AG09309 (cell line): ENCODE results near the gene MYH8.

Source experiments
- DNase-seq: peaks from one replicate; pipeline ENCODE4 v3.0.0-alpha.2; 2010; ENCODE audit warnings: low read depth
- H3K4me3 ChIP-seq: 2 replicates; pipeline ENCODE4 v1.5.1; 2011; ENCODE audit warnings: mild to moderate bottlenecking, low read depth, low read length, moderate library complexity; ENCODE audit not compliant: control insufficient read depth
- CTCF ChIP-seq: IDR thresholded peaks from 2 replicates; pipeline ENCODE4 v1.5.1; 2011; ENCODE audit warnings: mild to moderate bottlenecking, low read depth, low read length, inconsistent platforms; ENCODE audit not compliant: insufficient read depth, control insufficient read depth; ENCODE audit errors: missing control alignments

The MYH8 gene

DNA sequence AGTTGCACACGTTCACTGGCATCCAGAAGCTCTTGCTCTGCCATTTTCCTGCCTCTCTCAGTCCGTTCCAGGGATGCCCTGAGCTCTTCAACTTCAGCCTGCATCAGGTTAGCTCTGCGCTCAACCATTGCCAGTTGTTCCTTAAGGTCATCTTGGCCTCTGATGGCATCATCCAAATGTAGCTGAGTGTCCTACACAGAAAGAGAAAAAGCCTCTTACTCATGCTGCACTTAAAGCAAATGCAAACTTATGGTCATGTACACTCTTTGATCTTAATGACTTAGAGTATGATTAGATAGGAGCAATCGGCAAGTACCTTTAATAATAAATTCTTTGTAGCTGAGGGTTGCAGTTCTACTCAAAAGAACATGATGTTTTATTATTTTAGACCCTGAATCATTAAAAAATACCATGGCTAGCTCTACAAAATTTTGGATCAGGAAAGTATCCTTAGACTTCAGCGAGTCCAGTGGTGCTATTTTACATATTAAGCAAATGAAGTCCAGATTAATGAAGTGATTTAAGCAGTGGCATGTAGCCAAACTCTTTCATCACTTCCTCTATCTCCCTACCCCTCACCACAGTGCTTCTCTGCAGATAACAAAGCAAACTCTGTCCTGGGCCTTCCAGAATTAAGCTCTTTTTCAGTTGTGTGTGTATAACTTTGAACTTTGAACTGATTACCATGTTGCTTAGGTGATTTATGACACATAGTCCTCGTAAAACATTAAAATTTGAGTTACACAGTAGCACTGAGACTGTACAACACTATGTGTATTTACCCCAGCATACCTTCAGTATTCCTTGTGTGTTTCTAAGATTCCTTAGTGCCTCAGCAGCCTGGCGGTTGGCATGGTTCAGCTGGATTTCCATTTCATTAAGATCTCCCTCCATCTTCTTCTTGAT is 25.5 kb upstream of the MYH8 start:
- TF ChIP-seq CTCF = no peak
- no peak for DNase-seq

DNA sequence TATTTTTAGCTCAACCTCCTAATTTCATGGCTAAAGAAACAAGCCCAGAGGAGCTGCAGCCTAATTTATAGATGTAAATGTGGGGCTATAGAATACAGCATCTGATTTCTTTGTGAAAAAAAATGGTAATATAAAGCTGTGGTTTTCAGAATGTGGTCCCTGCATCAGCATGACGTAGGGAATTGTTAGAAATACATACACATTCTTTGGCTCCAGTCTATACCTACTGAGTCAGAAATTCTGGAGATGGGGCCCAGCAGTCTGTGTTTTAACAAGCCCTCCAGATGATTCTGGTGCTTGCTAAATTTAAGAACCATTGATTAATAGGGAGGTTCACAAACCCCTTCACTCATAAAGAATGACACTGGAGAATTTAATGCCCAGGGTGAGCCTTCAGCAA is 18.1 kb upstream of the MYH8 start:
- no peak overlapping the region for H3K4me3 ChIP-seq
- no peak for TF ChIP-seq CTCF
- DNase-seq = no peak

More for the DNA sequence above, 25.5 kb upstream of the MYH8 start:
- H3K4me3 ChIP-seq = no peak overlapping the region

DNA sequence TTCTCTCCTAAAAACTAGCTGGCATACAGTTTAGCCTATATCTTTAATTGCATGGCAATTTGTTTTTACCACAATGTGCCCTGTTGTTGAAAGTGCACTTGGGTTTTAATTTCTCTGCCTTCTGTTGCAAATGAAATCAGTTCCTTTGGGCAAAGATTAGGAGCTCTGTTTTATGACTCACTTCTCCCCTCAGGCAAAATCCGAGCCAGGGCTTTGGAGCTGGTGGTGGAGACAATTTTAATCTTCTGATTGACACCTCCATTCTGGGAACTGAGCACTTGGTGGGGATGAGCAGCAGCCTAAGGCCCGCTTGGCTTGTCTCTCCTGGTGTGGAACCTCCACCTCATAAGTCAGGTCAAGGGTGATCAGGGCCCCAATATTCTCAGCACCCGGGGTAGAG is 13.3 kb upstream of the MYH8 start:
- no peak for DNase-seq
- TF ChIP-seq CTCF = no peak
- H3K4me3 ChIP-seq = no peak overlapping the region

DNA sequence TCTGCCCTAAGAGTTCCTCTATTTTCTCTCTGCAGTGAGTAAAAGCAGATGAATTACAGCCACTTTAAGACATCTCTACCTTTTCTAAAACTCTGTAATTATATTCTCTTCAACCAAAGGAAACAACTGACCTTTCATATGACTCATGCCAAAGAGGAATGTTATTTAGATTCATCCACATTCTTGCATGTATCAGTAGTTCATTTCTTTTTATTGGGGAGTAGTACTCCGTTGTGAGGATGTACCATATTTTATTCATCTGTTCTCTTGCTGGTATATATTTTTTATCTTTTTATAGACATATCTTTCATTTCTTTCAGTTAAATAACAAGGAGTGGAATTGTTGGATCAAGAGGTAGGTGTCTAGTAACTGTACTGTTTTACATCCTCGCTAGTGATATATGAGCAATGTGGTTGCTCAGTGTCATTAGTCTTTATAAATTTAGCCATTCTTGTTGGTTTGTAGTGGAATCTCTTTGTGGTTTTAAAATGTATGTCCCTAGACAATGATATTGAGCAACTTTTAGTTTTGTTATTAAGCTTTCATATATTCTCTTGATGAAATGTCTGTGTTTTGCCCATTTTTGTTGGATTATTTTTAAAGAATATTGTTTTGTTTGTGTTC is 7.8 kb upstream of the MYH8 start:
- TF ChIP-seq CTCF = no peak
- no peak overlapping the region for H3K4me3 ChIP-seq
- no peak for DNase-seq

DNA sequence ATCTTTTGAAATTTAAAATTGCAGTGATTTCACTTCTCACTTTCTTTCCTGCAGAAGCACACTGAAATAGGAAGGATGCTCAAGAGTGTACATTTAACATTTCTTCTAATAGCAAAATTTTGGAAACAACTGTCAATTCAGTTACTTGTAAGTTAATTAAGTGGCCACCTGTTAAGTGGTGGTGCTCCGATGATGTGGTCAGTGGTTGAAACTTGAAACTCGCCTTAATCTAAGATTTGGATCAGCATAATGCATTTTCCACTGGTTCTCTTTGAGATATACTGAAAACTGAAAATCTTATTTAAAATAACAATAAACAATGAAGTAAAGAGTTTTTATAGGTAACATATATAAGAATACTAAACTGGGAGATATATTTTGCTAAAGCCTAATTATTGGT is 7.0 kb upstream of the MYH8 start:
- no peak for TF ChIP-seq CTCF
- DNase-seq = no peak
- no peak overlapping the region for H3K4me3 ChIP-seq

DNA sequence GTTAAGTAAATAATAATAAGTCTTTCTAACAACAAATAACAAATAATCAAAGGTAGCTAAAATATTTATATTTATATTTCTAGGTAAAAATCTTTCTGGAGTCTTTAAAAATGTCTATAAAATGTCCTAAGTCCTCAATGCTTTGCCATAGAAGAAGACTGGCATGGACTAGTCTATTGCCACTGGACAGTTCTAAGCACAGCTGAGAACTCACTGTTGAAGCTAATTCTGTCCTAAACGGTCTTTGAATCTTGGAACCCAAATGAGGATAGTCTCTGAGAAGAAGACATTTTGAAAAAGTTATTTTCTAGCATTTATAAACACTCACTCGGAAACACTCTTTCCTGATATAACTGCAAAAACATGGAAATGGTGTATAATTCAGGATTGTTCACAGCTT is 539 bp downstream of the MYH8 start:
- H3K4me3 ChIP-seq = no peak overlapping the region
- TF ChIP-seq CTCF = no peak
- DNase-seq = no peak
